Activated T-helper 9 cell treated with anti-CD3 and anti-CD28 coated beads, Interleukin-2, amount 50 U/mL, for 16 hours (primary cell): Measurements from ENCODE around the gene BOD1.

Experiments
- DNase-seq: peaks from one replicate; pipeline ENCODE4 v3.0.0-alpha.2; 2020; ENCODE audit warnings: low read depth

The BOD1 gene

GRCh38 chr5:173640156-173640804, 23.8 kb upstream of the BOD1 start:
- DNase-seq, result no peak

DNA sequence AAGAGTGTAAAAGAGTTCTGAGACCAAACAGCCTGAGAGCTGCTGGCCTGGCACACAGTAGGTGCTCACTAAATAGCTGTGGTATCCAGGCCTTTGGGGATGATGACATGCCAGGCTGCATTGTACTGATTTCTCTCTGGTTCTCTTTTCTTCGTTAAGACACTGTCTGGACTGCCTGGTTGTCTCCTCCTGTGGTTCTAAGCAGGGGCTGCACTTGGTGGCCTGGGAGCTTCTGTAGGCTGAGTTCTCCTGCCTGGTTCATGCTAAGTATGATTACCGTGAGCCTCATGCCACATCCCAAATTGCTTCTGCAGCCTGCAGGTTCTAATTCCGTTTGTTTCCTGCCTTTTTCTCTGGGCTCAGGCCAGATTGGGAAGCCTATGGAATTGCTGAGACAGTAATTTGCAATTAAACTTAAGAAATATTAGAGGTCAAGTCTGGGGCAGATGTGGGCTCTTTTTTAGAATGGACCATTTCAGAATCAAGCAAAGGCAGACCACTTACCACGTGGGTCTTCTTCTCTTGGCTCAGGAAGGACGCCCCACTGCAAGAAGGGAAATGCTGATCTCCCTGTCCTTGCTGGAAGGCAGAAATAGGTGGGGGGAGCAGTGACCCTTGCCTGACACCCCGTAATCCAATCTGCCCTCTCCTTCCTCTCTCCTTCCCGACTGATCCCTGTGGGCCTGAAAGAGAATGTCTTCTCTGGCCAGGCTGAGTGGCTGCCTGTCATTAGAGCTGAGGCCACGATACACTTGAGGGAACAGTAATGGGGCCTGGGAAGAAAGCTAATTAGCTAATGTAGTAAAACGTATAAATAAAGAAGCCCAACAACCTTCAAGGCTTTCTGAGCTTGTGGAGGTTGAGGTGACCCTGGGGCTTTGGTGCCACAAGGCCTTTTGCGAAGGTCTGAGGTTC, 21.9 kb upstream of the BOD1 start:
- no peak for DNase-seq

DNA sequence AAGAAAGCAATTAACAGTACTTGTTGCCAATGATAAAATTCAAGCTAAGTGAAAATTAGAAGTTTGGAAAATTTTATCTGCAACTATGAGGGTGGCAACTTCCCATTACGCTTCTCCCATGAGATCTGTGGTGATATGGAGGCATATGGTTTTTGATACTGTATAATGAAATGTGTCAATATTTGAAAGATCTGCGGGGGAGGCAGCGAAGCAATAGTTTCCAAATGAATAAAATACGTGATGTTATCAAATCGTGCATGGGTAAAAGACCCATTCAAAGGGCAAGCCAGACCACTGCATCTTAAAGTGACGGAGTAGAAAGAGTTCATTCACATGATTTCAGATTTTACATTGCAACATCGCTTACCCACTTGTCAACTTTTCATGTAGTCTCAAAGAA, 20.9 kb upstream of the BOD1 start:
- no peak for DNase-seq

GRCh38 chr5:173634465-173634983, 18.1 kb upstream of the BOD1 start:
- no peak for DNase-seq

- no peak for DNase-seq
These were observed 16.9 kb upstream of the BOD1 start for GRCh38 chr5:173633304-173633703.

DNA sequence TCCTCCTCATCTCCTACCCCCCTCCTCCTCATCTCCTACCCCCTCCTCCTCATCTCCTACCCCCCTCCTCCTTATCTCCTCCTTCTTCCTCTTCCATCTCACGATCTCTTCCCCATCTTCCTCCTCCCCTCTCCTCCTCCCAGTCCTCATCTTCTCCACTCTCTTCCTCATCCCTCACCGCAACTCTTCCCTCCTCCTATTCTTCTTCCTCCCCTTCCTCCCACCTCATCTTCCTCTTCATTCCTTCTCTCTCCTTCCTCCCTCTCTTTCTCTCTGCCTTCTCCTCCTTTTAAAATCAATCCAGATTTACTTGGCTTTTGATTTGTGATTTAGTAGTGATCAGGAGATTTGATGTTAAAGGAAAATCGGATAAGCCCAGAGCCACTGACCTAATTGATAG, 15.0 kb upstream of the BOD1 start:
- no peak for DNase-seq

GRCh38 chr5:173630724-173631365, 14.4 kb upstream of the BOD1 start:
- DNase-seq, result no peak

- no peak for DNase-seq
These were observed 13.2 kb upstream of the BOD1 start for GRCh38 chr5:173629628-173630027.

GRCh38 chr5:173628501-173628900, 12.1 kb upstream of the BOD1 start:
- DNase-seq, result no peak

DNA sequence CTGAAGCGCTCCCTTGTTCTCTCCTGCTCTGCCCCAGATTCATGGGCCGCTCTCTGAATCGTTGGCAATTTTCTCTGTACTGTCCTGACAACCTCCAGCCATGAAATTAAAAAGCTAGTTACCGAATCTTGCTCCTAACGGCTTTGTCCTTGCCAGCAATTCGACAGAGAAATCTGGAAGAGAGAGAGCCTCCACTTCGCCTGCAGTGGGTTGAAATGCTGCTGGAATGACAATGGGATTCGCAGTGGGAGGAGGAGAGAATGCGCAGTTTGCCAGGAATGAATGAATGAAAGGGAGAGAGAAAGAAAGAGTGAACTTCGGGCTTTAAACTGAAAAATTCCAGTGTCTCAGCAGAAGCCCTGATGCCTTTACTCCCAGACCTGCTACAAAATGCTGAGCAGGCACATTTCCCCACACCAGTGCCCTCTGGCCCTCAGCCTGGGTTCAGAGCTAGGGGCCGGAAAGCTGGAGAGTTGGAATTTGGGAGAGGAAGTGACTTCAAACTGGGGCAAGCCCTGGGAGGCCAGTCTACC, 11.5 kb upstream of the BOD1 start:
- DNase-seq, result no peak

GRCh38 chr5:173627271-173627670, 10.8 kb upstream of the BOD1 start:
- DNase-seq, result no peak

GRCh38 chr5:173626505-173626820, 10.0 kb upstream of the BOD1 start:
- DNase-seq, result no peak

GRCh38 chr5:173625673-173626504, 9.4 kb upstream of the BOD1 start:
- no peak for DNase-seq

GRCh38 chr5:173625261-173625660, 8.8 kb upstream of the BOD1 start:
- no peak for DNase-seq

GRCh38 chr5:173624282-173624681, 7.8 kb upstream of the BOD1 start:
- no peak for DNase-seq

DNA sequence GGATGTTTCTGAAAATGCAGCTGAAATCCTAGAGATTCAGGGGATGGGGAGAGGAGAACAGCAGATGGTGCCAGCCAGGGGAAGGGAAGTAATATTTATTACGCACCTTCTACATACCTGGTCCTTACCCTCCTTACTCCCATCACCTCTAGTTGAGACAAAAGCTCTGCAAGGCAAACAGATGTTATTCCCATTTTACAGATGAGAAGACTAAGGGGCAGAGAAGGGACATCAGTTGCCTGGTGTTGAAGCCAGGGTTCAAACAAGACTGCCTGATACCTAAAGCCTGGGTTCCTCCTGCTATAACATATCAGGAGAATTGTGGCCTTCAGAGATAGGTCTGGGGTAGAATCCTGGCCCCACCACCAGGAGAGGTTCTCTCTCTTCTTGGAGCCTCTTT, 7.3 kb upstream of the BOD1 start:
- DNase-seq, result no peak

DNA sequence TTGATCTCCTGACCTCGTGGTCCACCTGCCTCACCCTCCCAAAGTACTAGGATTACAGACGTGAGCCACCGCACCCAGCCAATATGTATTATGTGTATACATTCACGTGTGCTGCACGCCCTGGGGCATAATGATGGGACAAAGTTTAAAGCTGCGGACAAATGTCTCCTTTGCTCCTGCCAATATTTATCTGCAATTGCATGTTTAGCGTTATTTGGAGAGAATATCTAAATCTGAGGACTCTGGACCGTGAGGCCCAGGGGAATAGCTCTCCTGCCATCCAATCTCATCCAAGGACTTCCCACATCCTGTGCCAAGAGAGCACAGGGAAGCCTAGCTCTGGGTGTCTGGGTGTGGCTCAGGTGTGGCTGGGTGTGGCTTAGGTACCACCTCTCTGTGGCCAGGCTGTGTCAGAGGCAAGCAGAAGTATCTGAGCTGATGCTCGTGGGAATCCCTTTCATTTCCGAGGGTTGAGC, 6.9 kb upstream of the BOD1 start:
- no peak for DNase-seq

- no peak for DNase-seq
These were observed 6.0 kb upstream of the BOD1 start for GRCh38 chr5:173622183-173623047.

- DNase-seq, result no peak
These were observed 4.3 kb upstream of the BOD1 start for GRCh38 chr5:173620784-173621183.

GRCh38 chr5:173618927-173619519, 2.6 kb upstream of the BOD1 start:
- DNase-seq, result no peak
